OCI-LY1 (cell line): ENCODE data around the gene TREML1.

ENCODE experiments used
- CTCF ChIP-seq: fragments of 200-600 bp; sonication (generic), shearing (Covaris generic); IDR thresholded peaks from 2 replicates; pipeline ENCODE4 v1.5.1; 2017; ENCODE audit warnings: mild to moderate bottlenecking, antibody characterized with exemption, low read length, moderate library complexity, mixed read lengths
- EZH2 ChIP-seq: fragments of 200-600 bp; sonication (generic), shearing (Covaris generic); IDR thresholded peaks from 2 replicates; pipeline ENCODE4 v1.8.0; 2017; ENCODE audit warnings: borderline replicate concordance, mixed run types, mild to moderate bottlenecking, antibody characterized with exemption, low read length, moderate library complexity, mixed read lengths

DNA sequence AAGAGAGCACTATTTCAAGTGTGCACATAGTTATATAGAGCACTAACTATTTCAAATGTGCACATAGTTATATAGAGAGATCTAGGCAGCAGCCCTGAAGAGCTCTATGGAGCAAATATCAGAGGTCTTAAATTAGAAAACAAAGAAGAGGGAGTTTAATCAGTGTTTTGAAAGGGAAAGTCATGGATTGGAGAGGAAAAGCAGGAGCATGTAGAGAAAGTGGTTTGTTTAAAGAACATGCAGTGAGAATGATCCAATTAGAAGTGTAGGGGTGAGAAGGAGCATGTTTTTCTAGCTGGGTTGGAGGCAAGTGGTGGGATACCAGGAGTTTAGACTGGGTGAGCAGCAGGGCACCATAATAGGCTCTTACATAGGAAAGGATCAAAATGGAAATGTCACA is 17.2 kb downstream of the TREML1 start:
- TF ChIP-seq CTCF = no peak
- no peak for TF ChIP-seq EZH2
